GM10266 (cell line): ENCODE data around the gene TSACC.
A peak's percentile ranks its signal among the peaks of the same experiment; 100 is the strongest.
"Not testable (repeated sequence)": the region's sequence is repeated elsewhere in the genome, so short reads cannot be mapped to it uniquely, and the experiment has no call there.

ENCODE experiments used
- DNase-seq: peaks from one replicate; pipeline ENCODE4 v3.0.0; 2012; ENCODE audit errors: extremely low spot score
- CTCF ChIP-seq: IDR thresholded peaks from 2 replicates; pipeline ENCODE4 v1.5.1; 2012; ENCODE audit warnings: mild to moderate bottlenecking, low read depth; ENCODE audit not compliant: control insufficient read depth, insufficient read depth; ENCODE audit errors: missing control alignments

TSACC gene

GRCh38 chr1:156303241-156303640 is 35.1 kb upstream of the TSACC start:
- no peak for DNase-seq
- no peak for TF ChIP-seq CTCF

DNA sequence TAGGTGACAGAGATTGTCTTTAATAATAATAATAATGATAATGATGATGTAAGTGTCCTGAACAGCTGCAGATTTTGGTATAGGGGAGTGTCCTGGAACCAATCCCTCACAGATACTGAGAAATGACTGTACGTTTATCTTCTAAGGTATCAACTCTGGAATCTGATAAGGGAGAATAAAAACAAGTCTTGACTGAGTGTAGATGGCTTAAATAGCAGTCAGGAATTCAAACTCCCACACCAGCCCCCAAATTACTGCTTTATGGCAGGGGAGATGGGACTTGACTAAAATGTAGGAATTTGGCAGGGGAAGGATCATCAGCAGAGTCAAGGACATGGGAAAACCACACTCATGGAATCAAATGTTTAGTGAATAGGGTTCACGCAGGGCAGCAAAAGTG is 33.1 kb upstream of the TSACC start:
- no peak for TF ChIP-seq CTCF
- DNase-seq, result no peak

DNA sequence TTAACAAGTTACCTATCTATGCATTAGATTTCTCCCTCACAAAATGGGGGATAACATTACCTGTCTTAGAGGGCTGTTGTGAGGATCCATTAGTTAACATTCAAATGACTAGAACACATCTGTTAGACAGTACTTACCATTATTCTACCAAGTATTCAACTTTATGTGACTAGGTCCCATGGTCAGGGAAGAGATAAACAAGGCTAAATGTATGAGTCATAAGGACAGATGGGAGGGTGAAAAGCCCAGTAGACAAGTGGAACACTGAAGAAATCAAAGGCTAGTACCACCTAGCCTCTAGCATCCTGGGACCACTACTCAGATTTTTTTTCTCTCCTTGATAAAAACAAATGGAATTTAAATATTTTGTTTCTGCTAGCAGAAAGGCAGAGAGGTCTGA is 30.2 kb upstream of the TSACC start:
- DNase-seq, result no peak

DNA sequence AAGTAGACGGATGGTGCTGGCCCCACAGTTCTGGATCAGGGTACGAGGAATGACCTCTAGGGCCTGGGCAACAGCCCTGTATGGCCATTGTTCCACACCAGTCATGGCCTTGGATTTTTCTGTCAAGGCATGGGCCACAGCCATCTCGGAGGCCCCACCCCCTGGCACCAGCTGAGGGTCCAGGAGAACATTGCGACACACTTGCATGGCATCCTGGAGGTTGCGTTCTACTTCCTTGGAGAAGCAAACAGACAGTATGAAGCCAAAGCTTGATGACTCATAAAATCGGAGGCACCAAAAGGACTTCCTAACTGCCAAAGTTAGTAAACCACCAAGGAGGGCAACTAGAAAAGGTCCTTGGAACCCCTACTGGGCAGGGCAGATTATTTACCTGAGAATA is 27.4 kb upstream of the TSACC start:
- no peak for DNase-seq
- no peak for TF ChIP-seq CTCF

More for the DNA sequence above, 30.2 kb upstream of the TSACC start:
- TF ChIP-seq CTCF, result no peak

DNA sequence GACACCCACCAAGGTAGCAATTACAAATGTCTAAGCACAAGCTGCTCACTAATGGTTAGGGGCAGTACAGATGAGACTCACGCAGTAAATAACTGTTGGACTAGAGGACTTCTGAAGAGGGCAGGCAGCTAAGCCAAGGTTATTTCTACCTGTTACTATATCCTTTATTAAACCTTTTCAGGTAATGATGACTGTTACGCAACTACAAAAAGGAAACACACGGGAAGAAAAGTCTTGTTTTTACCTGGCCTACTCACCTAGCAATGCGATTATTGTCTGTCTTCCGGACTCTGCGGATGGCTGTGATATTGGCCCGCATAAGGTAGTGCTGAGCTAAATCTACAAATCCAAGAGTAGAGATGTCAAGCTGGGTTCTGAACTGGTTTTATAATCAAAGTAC is 21.4 kb upstream of the TSACC start:
- DNase-seq, result no peak
- no peak for TF ChIP-seq CTCF

DNA sequence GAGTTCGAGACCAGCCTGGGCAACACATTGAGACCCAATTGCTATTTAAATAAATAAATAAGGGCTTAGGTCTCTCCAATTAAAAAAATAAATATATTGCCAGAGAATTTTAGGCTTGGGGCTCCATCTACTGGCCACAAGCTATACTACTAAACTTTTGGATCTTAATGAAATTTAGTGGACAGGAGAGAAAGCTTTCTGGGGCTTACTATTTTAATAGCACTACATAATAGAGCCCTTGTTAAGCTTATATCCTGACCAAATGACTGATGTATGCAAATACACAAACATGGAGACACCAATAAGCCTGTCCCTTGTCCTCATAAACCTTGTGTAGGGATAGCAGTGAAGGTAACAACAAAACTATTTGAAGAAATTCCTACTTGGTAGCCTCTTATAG is 18.7 kb upstream of the TSACC start:
- DNase-seq, result no peak
- TF ChIP-seq CTCF, result peak; percentile 36

GRCh38 chr1:156320560-156320959 is 17.8 kb upstream of the TSACC start:
- no peak for TF ChIP-seq CTCF
- DNase-seq, result no peak

- not testable (repeated sequence) for DNase-seq
These were observed 15.1 kb upstream of the TSACC start for GRCh38 chr1:156323179-156323578.
